Stimulated activated CD4-positive, alpha-beta T cell treated with anti-CD3 and anti-CD28 coated beads, TNF-alpha, amount 100 ng/mL, for 4 hours (primary cell): ENCODE data around the gene MIB2.
"Not testable (repeated sequence)": the region's sequence is repeated elsewhere in the genome, so short reads cannot be mapped to it uniquely, and the experiment has no call there.

Experiments used
- DNase-seq, 3 experiments: peaks; one replicate each; pipeline ENCODE4 v3.0.0-alpha.2; 2020; ENCODE audit warnings: low read depth in 3 of 3

MIB2 gene

GRCh38 chr1:1615256-1616044 is at the start of gene MIB2:
MIB2 (plus strand) TSS chr1:1615500; CDS start chr1:1623453, 7,953 bp downstream.
- peak; percentile 93 to 95 (median 94) for DNase-seq

- DNase-seq = no peak
Observed at GRCh38 chr1:1567152-1567875, 48.0 kb upstream of the MIB2 start.

- DNase-seq = no peak
Observed at GRCh38 chr1:1567891-1568291, 47.4 kb upstream of the MIB2 start.

- DNase-seq = no peak
Observed at GRCh38 chr1:1569341-1569740, 46.0 kb upstream of the MIB2 start.

GRCh38 chr1:1573843-1574720 is 41.2 kb upstream of the MIB2 start:
- peak in 2 of 3 experiments; percentile 8 to 31 for DNase-seq

- DNase-seq = peak; percentile 84 to 86 (median 85)
Observed at GRCh38 chr1:1574721-1575537, 40.4 kb upstream of the MIB2 start, which contains the start of gene SSU72. SSU72 (minus strand) TSS chr1:1574863; CDS start chr1:1574557, 306 bp downstream.

GRCh38 chr1:1577367-1578011 is 37.8 kb upstream of the MIB2 start:
- DNase-seq = no peak

GRCh38 chr1:1578371-1578940 is 36.8 kb upstream of the MIB2 start:
- DNase-seq = no peak

GRCh38 chr1:1582585-1583346 is 32.5 kb upstream of the MIB2 start:
- DNase-seq = no peak

GRCh38 chr1:1583347-1584010 is 31.8 kb upstream of the MIB2 start:
- DNase-seq = no peak

GRCh38 chr1:1591452-1591851 is 23.8 kb upstream of the MIB2 start:
- DNase-seq = no peak

GRCh38 chr1:1593834-1594601 is 21.3 kb upstream of the MIB2 start:
- DNase-seq = no peak

GRCh38 chr1:1594602-1595260 is 20.6 kb upstream of the MIB2 start:
- DNase-seq = no peak

- not testable (repeated sequence) for DNase-seq
Observed at GRCh38 chr1:1595341-1595740, 20.0 kb upstream of the MIB2 start.

- no peak for DNase-seq
Observed at GRCh38 chr1:1596493-1597274, 18.6 kb upstream of the MIB2 start.

- no peak for DNase-seq
Observed at GRCh38 chr1:1597275-1597930, 17.9 kb upstream of the MIB2 start.
